ENCODE measurements around the gene BTBD7.

BTBD7 gene

GRCh38 chr14:93331728-93332396 lies 974 bp downstream of the BTBD7 start:
- DNase-seq (ENCODE audit: low read depth), result no peak
- peak overlapping the region; percentile 97 for H3K4me3 ChIP-seq (ENCODE audit: low read depth, low read length)
- no peak; the same call in 1 of the 2 replicates for TF ChIP-seq MYC (IDR thresholded peaks at IDR 0.05; ENCODE audit: low read depth, low read length)
- TF ChIP-seq, protein P1, sequence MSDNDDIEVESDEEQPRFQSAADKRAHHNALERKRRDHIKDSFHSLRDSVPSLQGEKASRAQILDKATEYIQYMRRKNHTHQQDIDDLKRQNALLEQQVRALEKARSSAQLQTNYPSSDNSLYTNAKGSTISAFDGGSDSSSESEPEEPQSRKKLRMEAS (IDR thresholded peaks at IDR 0.05; ENCODE audit: low read depth, low read length), result 0 out of 2 replicates have a peak, but pooled peaks have one; percentile 7
- TF ChIP-seq, protein P2, sequence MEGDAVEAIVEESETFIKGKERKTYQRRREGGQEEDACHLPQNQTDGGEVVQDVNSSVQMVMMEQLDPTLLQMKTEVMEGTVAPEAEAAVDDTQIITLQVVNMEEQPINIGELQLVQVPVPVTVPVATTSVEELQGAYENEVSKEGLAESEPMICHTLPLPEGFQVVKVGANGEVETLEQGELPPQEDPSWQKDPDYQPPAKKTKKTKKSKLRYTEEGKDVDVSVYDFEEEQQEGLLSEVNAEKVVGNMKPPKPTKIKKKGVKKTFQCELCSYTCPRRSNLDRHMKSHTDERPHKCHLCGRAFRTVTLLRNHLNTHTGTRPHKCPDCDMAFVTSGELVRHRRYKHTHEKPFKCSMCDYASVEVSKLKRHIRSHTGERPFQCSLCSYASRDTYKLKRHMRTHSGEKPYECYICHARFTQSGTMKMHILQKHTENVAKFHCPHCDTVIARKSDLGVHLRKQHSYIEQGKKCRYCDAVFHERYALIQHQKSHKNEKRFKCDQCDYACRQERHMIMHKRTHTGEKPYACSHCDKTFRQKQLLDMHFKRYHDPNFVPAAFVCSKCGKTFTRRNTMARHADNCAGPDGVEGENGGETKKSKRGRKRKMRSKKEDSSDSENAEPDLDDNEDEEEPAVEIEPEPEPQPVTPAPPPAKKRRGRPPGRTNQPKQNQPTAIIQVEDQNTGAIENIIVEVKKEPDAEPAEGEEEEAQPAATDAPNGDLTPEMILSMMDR (IDR thresholded peaks at IDR 0.05; ENCODE audit: low read depth, low read length), result no peak
- no peak for TF ChIP-seq POLR2A (IDR thresholded peaks at IDR 0.05; ENCODE audit: extremely low read depth, insufficient read length)

DNA sequence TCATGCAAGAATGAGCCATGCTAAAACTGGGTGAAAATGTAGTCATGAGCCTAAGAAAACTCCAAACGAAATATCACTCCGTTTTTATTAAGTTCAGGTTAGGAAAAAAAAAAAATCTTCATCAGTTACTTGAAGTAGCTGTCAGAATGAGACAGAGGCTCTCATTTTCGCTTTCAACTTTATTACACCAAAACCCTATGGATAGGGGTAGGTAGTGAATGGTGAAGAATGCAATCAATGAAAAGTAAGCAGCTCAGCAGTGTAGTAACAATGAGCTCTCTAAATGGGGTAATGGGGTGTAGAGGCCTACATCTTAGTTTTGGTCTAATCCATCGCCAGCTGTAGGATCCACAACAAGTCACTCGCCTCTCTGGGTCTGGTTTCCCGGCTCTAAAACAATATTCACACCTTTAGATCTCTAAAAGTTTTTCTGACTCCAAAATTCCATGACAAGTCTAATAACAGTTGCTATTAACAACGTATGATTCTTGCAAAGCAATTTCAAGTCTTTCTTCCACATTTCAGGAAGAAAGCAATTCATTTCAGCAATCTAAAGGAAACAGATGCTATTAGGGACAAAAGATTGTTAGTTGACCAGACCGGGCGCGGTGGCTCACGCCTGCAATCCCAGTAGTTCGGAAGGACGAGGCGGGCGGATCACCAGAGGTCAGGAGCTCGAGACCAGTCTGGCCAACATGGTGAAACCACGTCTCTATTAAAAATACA lies 1.7 kb downstream of the BTBD7 start:
- H3K4me3 ChIP-seq (ENCODE audit: low read depth, low read length), result peak overlapping the region; percentile 97
- TF ChIP-seq, protein P2 (IDR thresholded peaks at IDR 0.05; ENCODE audit: low read depth, low read length), result no peak
- DNase-seq (ENCODE audit: low read depth), result no peak

DNA sequence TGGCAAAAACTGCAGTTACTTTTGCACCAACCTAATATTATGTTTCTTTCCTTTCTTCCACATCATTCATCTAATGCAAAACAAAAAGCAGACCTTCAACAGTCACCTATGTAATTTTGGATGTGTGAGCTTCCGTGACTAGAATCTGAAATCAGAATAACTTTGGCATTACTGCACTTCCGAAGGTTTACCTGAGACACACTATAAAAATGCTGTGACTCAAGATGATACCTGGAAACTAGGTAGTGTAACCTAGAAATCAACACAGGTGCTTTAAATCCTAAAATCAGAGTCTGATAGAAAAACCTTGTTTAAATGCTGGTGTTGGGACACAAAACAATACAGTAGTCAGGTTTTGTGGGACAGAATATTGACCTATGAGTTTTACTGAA lies 2.2 kb downstream of the BTBD7 start:
- DNase-seq (ENCODE audit: low read depth), result no peak
- H3K4me3 ChIP-seq (ENCODE audit: low read depth, low read length), result peak overlapping the region; percentile 97
- no peak for TF ChIP-seq POLR2A (IDR thresholded peaks at IDR 0.05; ENCODE audit: extremely low read depth, insufficient read length)
- no peak for TF ChIP-seq MYC (IDR thresholded peaks at IDR 0.05; ENCODE audit: low read depth, low read length)
- TF ChIP-seq, protein P2 (IDR thresholded peaks at IDR 0.05; ENCODE audit: low read depth, low read length), result no peak
- TF ChIP-seq, protein P1 (IDR thresholded peaks at IDR 0.05; ENCODE audit: low read depth, low read length), result no peak

- TF ChIP-seq, protein P1 (IDR thresholded peaks at IDR 0.05; ENCODE audit: low read depth, low read length), result no peak
- no peak for TF ChIP-seq POLR2A (IDR thresholded peaks at IDR 0.05; ENCODE audit: extremely low read depth, insufficient read length)
- TF ChIP-seq, protein P2 (IDR thresholded peaks at IDR 0.05; ENCODE audit: low read depth, low read length), result no peak
- no peak for TF ChIP-seq MYC (IDR thresholded peaks at IDR 0.05; ENCODE audit: low read depth, low read length)
- H3K4me3 ChIP-seq (ENCODE audit: low read depth, low read length), result peak overlapping the region; percentile 97
- DNase-seq (ENCODE audit: low read depth), result no peak
These were observed 2.7 kb downstream of the BTBD7 start for GRCh38 chr14:93329965-93330608.

GRCh38 chr14:93328546-93328945 lies 4.3 kb downstream of the BTBD7 start:
- no peak overlapping the region for H3K4me3 ChIP-seq (ENCODE audit: low read depth, low read length)
- DNase-seq (ENCODE audit: low read depth), result no peak
- TF ChIP-seq, protein P2 (IDR thresholded peaks at IDR 0.05; ENCODE audit: low read depth, low read length), result no peak
- TF ChIP-seq MYC (IDR thresholded peaks at IDR 0.05; ENCODE audit: low read depth, low read length) (no peak), POLR2A (IDR thresholded peaks at IDR 0.05; ENCODE audit: extremely low read depth, insufficient read length) (no peak)
- TF ChIP-seq, protein P1 (IDR thresholded peaks at IDR 0.05; ENCODE audit: low read depth, low read length), result no peak
